Muscle of back (tissue), 11 donors: ENCODE data around the gene LRRC71. TPM values are rescaled to one million over a fixed set of nuclear protein-coding genes. Genes with fewer than 3 reads are reported as not detected.

Source experiments
- DNase-seq, 3 donors: peaks; one replicate each; pipeline versions ENCODE4 v3.0.0 to v3.0.0-alpha.2; 2013
- polyA plus RNA-seq, 10 donors: library from polyadenylated mRNA; unstranded; fragments of 120-200 nt; gene quantifications; one replicate each; pipeline ENCODE4 v1.2.1, GENCODE V29; 2013; ENCODE audit not compliant: insufficient read length in 10 of 10

Gene LRRC71
- polyA plus RNA-seq, 10 donors: 0.22 to 1.2 (median 0.81) TPM

DNA sequence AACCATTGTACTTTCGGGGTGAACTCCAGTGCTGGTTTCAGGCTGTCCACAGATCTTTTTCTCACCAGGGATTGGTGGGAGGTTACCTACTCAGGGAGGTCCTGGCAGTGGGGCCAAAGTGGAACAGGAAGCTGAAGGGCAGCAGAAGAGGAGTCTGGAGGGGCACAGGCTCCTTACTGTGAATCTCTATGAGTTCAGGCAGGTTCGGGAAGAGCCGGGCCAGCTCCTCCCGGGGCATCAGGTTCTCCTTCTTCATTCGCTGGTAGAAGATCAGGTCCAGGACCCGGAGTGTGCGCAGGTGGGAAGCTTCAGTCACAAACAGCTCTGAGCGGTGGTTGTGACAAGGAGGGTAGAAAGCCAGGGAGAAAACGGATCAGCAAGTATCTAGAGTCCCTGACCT is 26.7 kb downstream of the LRRC71 start:
- no peak for DNase-seq

DNA sequence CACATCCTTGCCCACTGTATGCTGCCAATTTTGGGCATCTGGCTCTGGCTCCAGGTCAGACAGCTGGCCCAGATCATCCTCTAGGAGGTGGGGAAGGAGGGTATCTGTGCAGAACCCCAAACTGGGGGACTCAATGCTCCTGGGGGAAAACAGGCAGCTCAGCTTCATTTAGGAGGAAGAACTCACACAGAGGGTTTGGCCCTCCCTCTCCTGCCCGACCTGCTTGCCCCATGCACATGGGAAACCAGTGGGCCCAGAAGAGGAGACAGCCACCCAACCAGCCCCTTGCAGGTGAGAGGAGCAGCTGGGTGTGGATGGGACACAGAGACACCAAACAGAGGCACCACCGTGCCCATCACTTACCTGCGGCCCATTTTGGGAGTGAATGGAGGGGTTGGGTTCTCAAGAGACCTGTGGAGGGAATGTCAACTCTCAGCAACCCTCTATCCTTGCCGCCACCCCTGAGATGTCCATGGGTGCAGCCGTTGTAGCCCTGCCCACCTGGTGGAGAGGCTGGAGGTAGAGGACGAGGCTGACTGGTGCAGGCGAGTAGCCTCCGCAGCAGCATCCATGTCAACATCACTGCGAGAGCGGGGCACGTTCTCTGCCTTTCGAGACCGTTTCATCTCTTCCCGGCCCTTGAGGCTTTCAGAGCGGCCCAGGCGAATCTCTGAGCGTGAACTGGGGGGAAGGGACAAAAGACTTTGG is 27.5 kb downstream of the LRRC71 start:
- no peak for DNase-seq

DNA sequence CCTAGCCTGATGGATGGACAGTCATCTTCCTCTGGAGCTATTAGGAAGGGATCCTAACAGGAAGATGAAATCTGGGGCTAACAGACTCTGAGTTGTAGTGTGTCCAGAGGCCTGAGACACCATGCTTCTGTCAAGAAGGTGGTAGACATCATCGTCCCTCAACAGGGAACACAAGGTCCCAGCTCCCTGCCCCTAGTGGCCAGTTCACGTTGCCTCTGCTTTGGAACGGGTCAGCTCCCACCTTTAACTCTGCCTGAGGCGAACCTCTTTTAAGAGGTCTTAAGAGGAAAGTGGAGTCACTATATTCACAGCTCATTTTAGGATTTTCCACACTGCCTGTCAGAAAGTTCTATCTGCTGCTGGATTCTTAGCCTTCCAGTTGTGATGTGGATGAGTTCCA is 28.3 kb downstream of the LRRC71 start:
- no peak for DNase-seq

DNA sequence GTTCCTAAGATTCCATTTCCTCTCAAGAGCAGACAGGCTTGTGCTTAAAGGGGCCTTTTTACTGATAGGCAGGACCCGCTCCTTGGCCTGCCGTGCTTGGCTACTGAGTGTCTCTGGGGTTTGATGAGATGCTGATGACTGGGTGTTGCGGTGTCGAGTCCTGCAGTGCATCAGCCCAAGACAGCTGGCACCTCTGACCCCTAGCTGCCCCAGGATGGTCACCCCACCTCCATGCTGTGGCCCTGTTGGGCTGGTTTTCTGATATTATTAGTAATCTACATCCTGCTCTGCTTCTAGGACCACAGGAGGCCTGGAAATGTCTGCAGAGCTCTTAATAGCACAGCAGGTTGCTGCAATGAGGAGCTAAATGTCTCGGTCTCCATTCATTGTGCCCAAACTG is 28.7 kb downstream of the LRRC71 start:
- no peak for DNase-seq

GRCh38 chr1:156951371-156951770 is 30.9 kb downstream of the LRRC71 start:
- DNase-seq: no peak

DNA sequence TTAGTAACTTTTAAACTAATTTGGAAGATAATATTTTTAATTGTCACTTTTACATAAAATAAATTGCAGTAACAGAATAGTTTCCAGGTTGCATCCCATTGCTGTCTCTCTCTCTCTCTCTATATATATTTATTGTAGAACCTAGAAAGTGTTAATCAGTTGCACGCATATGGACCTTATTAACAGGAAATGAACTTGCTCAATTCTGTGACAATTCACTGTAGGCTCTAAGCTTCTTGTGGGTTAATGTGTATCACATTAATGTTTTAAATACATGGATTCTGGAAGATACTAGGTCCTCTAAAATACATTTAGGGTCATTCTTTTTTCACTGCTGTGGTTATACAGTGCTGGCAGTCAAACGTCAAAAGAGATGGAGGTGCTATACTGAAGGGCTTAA is 33.1 kb downstream of the LRRC71 start:
- no peak for DNase-seq

DNA sequence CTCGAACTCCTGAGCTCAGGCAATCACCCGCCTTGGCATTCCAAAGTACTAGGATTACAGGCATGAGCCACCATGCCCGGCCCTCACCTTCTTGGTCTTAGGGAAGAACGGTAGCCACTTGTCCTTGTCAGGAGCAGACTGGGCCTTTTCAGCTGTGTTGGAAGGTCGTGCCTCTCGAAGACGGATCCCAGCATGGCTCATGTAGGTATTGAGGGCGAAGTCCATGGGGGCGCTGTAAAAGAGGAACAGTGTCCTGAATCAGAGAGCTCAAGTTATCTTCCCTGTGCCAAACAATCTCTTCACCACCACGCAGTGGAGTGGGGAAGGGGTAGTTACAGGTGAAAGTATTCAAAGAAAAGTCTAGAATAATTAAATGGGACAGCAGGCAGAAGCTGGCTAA is 35.9 kb downstream of the LRRC71 start:
- DNase-seq: no peak

GRCh38 chr1:156957634-156958033 is 37.2 kb downstream of the LRRC71 start:
- no peak for DNase-seq

- no peak for DNase-seq
Observed at GRCh38 chr1:156958247-156958714, 37.8 kb downstream of the LRRC71 start.

- no peak for DNase-seq
Observed at GRCh38 chr1:156959414-156959813, 39.0 kb downstream of the LRRC71 start.

DNA sequence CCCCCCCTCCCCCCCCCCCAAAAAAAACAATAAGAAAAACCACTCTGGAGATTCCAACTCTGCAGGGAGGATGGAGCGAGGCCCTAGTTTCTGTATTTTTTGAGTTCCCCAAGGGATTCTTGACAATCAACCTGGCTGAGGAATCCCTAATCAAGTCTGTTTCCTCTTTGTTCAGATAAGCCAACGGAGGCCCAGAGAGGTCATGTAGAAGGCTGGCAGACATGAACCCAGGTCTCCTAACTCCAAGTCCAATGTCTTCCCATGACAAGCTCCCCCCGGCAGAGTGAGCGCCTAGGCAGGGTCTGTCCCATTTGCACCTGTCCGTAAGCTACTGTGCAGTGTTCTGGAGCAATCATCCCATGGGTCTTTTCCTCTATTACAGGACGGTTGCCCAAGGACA is 39.5 kb downstream of the LRRC71 start:
- no peak for DNase-seq

GRCh38 chr1:156961709-156962108 is 41.3 kb downstream of the LRRC71 start:
- no peak for DNase-seq

DNA sequence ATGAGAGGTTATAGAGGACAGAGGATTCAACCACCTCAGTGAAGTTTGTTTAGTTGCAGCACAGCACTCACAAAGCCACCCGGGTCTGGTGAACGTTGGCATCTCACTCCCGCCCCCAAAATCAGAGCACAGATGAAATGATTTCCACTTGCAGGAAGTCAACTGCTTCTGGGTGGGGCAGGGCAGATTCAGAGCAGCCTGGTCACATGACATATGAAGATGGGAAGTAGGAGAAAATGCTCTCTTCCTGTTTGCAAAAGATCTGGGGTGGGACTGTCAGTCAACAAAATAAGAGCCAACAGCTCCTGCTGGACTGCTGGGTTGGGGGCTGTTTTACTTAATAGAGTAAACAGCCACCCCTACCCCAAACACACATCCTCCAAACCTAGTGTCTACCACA is 43.2 kb downstream of the LRRC71 start:
- DNase-seq: peak in 1 of 3 donors; percentile 9

DNA sequence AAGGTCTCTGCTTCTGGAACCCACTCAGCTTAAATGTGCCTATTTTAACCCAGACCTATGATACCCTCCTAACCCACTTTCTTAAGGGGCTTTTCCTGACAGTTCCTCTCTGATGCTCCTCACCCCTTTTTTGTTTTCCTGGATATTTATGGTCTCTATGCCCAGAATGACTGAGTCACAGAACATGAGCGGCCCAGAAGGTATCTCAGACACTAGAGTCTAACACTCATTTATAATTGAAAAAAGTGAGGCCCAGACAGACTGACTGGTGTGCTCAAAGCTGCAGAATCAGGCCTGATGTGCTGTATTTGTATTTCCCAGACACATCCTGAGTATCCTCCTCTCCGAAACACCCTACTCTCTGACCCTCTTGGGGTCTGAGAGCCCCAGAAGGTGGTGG is 44.0 kb downstream of the LRRC71 start:
- DNase-seq: no peak

DNA sequence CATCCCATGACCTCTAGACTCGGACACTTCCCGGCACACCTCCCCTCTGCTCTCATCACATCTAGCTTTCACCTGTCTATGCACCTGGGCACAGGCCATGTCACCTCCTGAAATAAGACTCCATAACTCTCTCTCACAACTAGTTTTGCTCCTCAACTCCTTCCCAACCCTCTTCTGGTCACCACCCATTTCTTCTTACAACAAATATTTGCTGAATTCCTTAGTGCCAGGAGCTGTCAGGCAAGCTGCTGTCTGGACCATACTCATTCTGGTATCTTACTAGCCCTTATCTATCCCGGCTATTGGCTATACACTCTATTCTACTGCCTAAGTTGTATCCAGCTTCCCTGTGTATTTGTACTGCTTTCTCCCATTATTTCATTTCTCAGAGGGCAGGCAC is 49.1 kb downstream of the LRRC71 start:
- no peak for DNase-seq

- DNase-seq: no peak
Observed at GRCh38 chr1:156970017-156970416, 49.6 kb downstream of the LRRC71 start.

DNA sequence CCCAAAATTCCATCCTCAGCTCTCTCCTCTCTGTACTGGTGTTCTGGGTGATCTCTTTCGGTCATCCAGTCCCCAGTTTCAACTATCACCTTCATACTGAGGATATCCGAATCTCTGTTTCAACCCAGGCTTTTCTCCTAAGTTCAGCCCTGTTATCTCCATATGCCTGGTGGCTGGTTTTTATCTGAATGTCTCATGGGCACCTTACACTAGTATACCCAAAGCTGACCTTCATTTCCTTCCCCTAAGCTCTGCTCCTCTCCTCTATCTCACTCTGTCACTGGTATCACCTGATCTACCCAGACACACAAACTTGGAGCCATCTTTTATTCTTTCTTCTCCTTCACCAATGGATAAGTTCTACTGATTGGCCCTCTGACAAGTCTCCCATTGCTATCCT is 53.0 kb downstream of the LRRC71 start:
- DNase-seq: no peak

DNA sequence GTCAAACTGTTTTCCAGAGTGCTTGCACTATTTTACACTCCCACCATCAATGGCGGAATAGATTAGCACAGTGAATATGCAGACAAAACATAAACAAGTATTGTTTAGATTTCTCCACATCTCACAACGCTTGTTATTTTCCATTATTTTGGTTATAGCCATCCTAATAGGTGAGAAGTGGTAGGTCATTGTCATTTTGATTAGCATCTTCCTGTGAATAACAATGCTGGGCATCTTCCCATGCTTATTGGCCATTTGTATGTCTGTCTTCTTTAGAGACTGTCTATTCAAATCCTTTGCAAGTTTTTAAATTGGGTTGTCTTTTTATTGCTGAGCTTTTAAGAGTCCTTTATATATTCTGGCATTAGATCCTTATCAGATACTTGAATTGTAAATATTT is 54.7 kb downstream of the LRRC71 start:
- no peak for DNase-seq

DNA sequence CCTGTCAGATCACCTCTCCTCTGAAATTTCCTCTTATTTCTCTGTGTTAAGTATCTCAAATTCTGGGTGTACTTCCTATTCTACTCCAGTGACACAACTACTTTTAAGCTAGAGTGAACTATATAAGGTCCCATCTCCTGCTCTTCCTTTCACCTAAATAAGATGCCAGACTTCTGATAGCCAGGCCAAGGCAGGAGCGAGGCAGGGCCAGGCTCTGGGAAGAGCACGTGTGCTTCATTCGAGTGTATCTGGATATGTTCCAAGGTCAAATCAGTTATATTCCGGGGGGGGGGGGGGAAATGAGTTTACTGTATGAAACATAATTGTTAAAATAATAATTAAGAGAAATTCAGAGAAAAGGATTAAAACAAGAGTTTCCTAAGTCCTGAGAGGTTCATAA is 60.1 kb downstream of the LRRC71 start:
- no peak for DNase-seq

Other genes starting within 250 kb of the LRRC71 start
- 1,000 to 10,000 TPM in 1 of 10 donors, 100 to 1,000 TPM in 9; 584 to 1,081 (median 826) TPM for gene NES, start 243.2 kb upstream of the LRRC71 start, polyA plus RNA-seq
- 100 to 1,000 TPM; 191 to 363 (median 287) TPM for gene CRABP2, start 215.0 kb upstream of the LRRC71 start, polyA plus RNA-seq
- gene METTL25B, start 192.2 kb upstream of the LRRC71 start, polyA plus RNA-seq: 10 to 100 TPM; 13.7 to 27.2 (median 18.3) TPM
- gene ISG20L2, start 191.9 kb upstream of the LRRC71 start, polyA plus RNA-seq: 10 to 100 TPM; 20.9 to 28.4 (median 25.2) TPM
- 10 to 100 TPM; 58.4 to 72.1 (median 65.6) TPM for gene MRPL24, start 179.5 kb upstream of the LRRC71 start, polyA plus RNA-seq
- 100 to 1,000 TPM; 117 to 171 (median 142) TPM for gene HDGF, start 169.0 kb upstream of the LRRC71 start, polyA plus RNA-seq
- 10 to 100 TPM; 49.9 to 78.1 (median 64.9) TPM for gene PRCC, start 153.1 kb upstream of the LRRC71 start, polyA plus RNA-seq
- gene SH2D2A, start 103.8 kb upstream of the LRRC71 start, polyA plus RNA-seq: 1 to 10 TPM in 1 of 10 donors, under 1 TPM in 9; 0.24 to 1.8 (median 0.67) TPM
- gene INSRR, start 61.5 kb upstream of the LRRC71 start, polyA plus RNA-seq: under 1 TPM; 0.20 to 0.54 (median 0.33) TPM
- 1 to 10 TPM in 2 of 10 donors, under 1 TPM in 8; 0.17 to 1.1 (median 0.60) TPM for gene NTRK1, start 59.8 kb upstream of the LRRC71 start, polyA plus RNA-seq
- gene PEAR1, start 26.9 kb upstream of the LRRC71 start, polyA plus RNA-seq: 10 to 100 TPM; 18.1 to 30.3 (median 22.0) TPM
- gene ARHGEF11, start 125.1 kb downstream of the LRRC71 start, polyA plus RNA-seq: 10 to 100 TPM; 16.3 to 24.9 (median 20.7) TPM
- under 1 TPM in 2 of 10 donors, not detected in 8; 0.08 to 0.11 TPM for gene ETV3L, start 179.2 kb downstream of the LRRC71 start, polyA plus RNA-seq
- 10 to 100 TPM; 13.1 to 20.7 (median 15.8) TPM for gene ETV3, start 217.8 kb downstream of the LRRC71 start, polyA plus RNA-seq